ENCODE data around the gene LEAP2.

Gene LEAP2, protein sequence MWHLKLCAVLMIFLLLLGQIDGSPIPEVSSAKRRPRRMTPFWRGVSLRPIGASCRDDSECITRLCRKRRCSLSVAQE

DNA sequence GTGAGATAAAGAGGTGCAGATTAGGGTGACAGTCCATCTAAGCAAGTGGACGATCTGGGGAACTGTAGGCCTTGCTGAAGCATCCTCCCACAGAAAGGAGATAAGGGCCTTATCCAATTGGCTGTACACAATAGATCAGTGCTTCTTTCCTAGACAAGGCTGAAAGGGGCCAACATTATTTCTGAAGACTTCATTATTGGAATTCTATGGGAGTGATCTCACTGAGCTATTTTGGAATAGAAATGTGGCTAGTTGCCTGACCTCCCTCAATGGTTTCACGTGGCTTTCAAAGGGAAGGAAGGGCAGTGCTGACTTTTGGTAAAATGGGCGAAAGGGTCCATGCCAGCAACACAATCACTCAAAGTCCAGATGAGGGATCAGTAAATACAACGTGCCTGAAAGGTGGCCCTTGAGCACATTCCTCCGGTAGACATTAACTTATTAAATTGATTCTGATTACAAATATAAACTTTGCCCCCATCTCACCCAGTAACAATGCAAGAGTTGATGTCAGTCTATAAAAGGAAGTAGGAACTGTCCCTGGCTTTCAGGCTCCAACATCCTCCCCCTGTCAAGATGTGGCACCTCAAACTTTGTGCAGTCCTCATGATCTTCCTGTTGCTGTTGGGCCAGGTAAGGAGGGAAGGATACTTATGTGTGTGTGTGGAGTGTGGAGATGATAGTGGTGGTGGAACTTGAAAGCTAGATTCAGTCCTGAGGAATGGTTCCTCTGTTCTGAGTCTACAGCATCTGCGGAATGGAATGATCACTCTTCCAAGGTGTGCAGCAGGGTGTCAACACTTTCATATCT lies at the start of gene LEAP2:
Gene LEAP2 (plus strand): TSS at position 550 of the 811 bp plus-strand sequence. CDS start 27 bp downstream, at position 577.
- no peak for DNase-seq

DNA sequence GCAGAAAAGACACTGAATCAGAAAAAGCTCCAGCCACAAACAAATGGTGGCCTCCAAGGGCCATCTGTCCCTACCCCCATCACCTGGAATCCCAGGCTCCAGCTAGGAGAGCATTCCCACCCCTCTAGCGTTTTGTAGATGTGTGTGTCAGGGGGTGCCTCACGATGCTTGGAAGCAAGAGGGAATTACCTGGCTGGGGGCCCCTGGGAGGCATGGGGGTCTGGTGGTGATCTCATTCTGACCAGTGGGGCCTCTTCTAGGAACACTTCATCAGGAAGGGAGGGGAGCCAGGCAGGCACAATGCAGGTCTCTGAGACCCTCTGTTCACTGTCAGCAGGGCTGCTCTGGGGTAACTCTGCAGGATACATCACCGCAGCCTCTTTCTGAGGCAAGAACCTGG lies 49.0 kb upstream of the LEAP2 start:
- DNase-seq = no peak

DNA sequence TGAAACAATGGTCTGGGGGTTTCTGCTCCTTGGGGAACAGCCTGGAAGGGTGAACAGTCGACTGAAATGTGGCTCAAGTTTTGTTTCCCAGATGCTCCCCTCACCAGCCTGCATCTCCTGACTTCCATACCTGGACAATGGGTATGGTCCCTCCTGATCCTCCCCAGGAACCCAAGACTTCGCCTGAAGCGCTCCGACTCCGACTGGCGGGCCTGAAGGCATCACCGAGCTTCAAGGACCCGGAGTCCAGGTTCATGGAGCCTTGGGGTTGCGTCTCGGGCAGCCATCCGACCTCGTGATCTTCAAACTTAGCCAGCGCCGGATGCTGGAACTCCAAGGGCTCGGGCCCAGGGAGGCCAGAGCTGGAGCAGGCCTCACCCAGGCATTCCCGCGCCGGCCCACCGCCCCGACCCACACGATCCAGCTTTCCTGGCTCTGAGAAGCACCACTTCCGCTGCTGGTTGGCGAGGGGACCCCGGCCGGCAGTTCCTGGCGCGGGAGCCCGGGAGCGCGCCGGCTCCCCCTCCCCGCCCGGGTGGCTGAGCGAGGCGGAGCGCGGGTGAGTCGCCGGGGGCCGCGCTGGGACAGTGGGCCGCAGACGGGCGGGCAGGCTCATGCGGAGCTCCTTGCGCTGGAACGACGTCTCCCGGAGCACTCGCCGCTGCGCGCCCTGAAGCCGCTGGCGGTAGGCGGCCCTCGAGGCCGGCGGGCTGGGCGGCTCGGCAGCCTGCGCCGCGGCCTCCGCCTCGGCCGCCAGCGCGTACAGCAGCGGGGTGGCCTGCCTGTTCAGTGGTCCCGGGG lies 48.2 kb upstream of the LEAP2 start:
- no peak for DNase-seq

DNA sequence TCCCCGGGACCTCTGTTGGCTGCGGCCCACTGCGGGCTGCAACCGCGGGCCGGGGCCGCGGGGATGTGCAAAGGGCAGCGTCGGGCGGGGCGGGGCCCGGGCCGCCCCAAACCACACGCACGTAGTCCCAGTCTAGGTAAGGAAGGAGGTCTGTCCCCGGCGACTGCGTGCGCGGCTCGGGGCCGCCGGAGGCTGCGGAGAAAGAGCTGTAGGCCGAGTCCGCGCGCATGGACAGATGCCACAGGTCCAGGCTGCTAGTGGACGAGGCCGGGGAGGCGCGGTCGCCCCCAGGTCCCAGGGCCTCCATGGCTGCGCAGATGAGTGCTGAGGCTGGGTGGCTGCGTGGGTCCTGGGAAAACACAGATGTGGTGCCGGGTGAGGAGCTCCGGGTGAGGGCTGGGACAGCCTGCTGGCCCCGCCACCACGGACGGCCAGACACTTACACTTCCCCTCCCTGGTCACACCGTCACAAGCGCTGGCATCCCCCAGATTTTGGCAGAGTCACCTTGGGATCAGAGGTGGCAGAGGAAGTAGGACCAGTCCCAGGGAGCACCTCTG lies 47.6 kb upstream of the LEAP2 start:
- no peak for DNase-seq

DNA sequence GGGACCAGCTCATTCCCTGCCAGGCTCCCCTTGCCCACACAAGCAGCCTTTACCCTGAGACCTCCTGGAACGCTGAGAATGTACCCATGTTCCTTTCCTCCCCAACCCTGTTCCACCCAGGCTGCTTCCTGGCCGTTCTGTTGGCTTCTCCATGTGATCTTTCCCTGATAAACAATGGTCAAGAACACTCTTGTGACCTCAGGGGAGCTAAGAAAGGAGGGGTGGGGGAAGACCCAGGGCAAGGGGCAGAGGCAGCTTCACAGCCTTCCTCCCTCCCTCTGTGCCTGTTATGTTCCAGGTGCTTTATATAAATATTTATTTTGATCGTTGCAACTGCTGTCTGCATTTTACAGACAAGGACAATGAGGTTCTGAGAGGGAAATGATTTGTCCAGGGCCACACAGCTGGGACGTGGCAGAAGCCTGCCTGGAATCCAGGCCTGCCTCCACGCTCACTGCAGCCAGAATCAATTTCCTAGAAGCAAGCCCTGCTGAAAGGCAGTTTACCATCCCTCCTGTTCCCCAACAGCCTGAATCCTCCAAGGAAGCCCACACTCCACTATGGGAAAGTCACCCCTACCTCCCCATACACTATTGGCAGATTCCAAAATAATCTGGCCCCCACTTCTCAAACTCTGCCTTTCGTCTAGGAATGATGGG lies 46.9 kb upstream of the LEAP2 start:
- DNase-seq = no peak

DNA sequence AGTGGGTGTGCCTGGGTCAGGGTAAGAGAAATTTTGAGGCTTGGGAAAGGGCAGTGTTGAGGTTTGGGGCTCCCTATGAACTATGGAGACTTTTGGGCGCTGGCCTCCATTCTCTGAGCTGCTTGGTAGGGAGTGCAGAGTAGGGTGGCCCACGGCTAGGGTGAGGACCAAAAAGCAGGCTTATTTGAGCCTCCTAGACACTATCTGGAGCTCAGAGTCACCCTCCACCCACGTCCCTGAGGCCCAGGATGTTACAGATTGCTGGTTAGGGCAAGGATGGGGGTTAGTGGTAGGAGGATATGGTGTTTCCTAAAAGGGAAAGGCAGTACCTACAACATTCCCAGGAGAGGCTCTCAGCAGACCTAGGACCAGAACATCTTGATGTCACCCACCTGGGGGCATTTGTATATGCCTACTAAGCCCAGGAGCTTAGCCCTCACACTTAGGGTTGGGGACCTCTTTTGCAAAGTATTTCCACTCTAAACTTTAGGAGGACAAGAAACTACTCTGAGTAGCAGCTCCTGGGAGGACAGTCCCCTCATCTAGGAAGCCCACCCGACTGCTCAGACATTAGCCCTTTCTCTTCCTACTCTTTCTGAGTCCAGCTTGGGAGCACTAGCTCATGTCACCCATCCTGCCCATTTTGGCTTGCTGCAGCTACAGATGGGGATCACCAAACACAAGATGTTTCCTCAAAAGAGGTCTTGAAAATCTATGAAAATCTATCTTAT lies 45.4 kb upstream of the LEAP2 start:
- no peak for DNase-seq

DNA sequence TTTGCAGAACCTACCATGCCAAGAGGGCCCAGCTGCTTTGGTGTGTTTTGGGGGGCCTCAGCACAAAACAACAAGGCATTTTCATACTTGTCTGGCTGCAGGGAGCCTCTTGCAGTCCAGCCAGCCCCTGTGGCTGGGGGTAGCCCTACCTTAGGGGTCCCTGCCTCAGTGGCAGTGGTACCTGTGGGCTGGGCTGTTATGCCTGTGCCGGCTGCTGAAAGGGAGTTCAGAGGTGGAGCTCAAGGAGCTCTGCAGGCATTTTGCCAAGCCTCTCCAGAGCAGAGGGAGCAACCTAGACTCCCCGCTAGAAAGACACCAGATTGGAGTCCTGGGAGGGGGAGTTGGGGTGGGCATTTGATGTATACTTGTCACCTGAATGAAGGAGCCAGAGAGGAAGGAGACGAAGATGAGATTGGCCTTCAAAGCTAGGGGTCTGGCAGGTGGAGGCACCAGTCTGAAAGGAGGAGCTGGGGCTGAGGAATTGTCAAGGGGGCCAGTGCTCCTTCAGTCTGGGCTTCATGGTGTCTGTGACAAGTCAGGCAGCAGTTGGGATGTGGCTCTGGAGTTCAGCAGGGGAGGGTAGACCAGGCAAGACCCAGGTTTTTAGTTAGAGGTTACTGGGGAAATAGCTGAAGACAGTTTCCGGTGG lies 44.5 kb upstream of the LEAP2 start:
- no peak for DNase-seq

DNA sequence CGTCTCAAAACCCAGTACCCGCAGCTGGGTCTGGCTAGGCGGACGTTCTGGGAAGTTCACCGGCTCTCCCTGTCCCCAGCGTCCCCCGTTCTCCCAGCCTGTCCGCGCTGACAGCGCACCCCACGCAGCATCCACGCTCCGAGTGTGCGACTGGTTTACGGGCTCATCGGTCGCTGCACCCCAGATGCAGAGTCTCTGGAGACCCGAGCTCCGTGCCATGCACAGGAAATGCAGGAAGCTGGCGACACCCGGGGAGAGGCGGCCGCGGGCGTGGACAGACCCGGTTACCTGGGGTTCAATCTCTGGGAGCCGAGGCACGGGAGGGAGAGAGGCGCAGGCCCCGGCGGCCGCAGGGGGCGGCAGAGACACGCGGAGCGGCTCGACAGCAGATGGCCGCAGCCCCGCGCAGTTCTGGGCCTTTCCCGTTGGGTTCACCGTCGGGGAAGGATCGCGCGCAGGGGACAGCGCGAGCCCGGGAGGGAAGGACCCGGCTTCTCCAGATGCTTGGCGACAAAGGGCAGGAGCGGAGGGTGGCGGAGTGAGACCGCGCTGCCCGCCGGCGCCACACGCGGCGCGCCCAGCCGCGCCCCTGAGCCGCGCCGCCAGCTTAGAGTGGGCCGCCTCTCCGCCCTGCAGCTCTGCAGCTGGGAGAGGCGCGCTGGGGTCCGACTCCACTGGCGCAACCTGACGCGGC lies 43.6 kb upstream of the LEAP2 start:
- peak; percentile 85 for DNase-seq

DNA sequence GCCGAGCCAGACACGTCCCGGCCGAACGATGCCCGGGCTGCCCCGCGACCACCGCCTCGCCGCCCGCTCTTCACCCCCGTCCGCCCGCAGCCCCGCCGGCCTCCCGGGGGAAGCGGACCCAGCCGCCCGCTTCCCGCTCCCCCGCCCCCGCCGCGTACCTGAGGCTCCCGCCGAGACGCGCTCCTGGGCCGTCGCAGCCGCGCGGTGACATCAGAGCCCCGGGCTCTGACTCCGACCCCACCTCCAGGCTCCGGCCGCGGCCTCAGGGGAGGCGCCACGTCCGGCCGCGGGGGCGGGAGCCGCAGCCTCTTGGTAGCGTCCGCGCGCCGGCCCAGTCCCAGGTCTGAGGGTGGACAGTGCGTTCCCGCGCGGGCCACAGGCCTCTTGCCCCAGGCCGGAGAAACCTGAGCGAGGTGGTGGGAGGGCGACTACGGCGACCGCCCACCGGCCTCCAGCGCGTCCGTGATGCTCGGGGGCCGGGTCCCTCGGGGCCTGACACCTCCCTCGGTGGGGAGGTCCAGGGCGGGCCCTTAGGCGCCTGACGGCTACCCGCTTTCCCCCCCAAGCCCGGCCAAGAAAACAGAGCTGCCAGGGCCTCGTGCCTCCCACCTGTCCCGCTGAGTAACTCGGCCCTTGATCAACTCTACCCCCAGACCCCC lies 42.9 kb upstream of the LEAP2 start, which contains the start of gene SHROOM1:
Gene SHROOM1 (minus strand): TSS at position 212 of the 659 bp plus-strand sequence. CDS start 4,507 bp downstream, outside the sequence.
- peak; percentile 65 for DNase-seq

DNA sequence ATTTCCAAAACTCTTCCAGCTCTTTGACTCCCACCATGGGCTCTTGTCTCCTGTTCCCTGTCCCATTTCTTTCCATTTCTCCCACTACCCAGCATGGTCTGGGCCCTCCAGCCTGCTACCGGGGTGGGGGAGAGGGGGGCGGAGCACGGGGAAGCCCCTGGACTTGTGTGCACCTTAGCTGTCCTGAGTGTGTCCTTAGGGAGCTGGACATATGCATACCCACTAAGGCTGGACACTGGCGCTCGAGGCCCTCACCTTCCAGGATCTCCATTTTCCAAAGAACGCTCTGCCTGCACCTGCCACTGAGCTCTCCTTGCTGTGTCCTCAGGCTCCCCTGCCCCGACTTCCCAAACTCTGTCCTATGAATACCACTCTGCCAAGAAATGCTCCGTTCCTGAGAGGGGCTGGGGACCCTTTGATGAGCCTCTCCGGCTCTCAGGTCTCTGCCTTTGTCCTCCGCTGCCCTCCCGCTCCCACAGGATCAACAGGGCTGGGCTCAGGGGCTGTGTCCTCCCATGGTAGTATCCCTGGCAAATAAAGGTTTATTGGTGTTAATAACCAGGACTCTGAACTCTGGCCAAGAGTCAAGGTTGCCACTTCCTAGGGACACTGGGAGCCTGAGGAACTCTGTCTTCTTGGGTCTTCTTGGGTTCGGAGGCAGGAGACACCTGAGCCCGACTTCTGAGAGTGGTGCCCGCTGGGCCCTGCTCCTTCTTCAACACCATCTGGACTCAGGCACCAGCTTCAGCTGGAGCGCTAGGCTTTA lies 42.2 kb upstream of the LEAP2 start:
- DNase-seq = no peak

DNA sequence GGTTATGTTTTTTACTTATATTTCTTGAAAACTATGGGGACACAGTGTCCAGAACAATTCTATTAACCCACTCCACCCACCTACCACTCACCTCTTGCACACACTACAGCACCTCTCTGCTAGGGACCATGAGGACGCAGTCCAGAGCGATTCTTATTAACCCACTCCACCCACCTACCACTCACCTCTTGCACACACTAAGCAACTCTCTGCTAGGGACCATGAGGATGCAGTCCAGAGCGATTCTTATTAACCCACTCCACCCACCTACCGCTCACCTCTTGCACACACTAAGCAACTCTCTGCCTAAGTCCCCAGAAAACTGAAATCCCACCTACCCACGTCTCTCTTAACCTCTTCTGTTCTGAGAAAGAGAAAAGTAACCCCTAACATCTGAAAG lies 40.9 kb upstream of the LEAP2 start:
- no peak for DNase-seq

DNA sequence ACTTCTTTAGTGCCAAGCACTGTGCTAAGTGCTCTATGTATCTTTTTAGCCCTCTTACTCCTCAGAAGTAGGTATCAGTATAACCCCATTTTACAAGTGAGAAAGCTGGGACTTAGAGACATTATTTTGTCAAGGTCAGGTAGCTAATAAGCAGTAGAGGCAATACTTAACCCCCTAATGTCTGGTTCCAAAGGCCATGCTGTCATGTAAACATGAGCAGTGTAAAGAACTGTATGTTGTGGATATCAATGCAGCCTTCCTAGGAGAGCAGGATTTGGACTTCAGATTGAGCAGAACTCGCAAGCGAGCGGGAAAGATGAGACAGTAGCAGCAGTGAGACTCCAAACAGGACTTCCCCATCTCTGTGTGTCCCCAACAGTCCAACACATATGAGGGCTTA lies 39.4 kb upstream of the LEAP2 start:
- no peak for DNase-seq

DNA sequence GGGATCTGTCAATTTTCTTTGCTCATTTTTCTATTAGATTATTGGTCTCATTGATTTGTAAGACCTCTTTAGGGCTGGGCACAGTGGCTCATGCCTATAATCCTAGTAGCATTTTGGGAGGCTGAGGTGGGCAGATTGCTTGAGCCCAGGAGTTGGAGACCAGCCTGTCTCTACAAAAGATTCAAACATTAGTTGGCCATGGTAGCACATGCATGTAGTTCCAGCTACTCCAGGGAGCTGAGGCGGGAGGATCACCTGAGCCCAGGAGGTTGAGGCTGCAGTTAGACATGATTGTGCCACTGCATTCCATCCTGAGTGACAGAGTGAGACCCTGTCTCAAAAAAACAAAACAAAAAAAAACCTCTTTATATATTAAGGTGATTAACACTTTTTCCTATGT lies 36.6 kb upstream of the LEAP2 start:
- no peak for DNase-seq

DNA sequence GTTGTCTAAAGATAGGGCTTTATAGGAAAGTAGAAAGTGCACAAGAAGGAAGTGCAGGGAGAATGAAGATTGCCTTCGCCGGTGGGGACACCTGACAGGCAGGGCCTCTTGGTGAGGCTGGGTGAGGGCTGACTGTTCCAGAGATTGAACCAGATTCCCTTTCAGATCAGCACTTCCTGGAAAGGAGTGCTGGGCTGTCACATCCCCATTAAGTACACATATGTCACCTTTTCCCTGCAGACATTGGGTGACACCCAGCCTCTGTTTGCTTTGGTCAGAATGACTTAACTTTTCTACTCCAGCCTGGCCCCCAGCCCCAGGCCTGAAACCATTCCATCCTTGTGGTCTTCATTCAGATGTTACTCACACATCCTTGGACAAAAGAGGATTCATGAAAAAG lies 35.6 kb upstream of the LEAP2 start:
- no peak for DNase-seq

DNA sequence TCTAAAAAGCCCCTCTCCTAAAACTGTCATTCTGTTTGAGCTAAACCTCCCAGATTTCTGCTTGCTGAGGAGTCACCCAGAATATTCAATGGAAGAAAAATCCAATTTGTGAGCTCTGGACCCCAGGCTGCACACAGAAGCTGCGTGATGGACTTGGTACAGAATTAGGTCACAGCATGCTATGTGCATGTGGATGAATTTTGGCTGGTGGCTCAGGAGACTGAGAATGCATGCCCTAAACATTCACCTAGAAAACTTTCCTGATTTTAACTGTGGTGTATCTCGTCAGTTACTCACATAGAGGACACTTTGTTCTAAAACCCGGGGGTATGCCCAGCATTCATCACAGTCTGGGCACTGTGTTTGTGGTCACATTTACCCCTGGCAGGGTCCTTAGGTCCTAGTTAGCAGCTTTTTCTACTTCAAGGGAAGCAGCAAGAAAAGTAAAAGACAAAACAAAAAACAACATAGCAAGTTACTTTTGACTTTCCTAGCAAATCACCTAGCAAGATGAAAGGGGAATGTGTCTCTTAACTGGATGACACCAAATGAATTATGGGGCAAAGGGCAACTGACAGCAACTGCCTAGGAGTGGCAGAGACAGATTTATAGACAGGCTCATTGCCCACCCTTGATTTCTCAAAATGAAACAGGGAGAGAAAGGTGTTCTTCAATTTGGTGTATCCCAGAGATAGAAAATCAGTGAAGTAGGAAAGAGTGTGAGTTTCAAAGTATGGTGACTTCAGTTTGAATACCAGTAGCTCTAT lies 34.8 kb upstream of the LEAP2 start:
- DNase-seq = no peak

DNA sequence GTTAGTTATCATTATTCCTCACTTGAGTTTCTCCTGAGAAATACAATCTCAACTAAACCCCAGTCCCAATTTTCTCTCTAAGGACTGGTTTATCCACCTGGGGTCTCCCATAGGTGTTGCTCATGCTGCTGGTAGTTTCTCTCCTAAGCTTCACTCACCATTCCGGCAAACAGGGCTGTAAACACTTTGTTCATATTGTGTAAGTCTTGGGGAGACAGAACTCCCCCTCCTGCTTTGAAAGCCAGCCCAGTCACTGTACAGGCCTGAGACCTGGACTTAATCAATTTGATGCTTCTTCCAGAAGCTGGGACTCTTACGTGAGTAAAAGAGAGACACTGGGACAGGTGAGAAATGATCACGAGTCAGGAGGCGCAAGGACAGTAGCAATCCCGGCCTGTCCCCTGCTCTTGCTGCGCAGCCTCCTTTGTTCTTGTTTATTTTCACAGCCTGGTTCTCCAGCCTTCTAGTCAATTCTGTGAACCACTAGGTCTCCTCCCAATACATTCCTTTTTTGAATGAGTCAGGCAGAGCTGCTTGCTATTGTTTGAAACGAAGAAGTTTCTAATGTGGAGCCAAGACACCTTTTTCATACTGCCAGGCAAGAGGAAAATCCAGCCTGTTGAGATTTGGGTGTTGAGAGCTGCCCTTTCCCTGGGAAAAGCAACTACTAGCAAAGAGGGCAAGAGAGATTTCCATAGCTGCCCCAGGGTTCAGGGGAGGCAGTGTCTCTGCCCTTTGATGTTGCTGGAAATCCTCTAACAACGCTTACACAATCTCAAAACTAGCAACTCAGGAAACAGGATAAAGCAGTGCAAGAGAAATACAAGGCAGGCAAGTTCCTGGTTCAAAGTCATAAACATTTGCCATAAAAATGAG lies 33.8 kb upstream of the LEAP2 start:
- DNase-seq = no peak

DNA sequence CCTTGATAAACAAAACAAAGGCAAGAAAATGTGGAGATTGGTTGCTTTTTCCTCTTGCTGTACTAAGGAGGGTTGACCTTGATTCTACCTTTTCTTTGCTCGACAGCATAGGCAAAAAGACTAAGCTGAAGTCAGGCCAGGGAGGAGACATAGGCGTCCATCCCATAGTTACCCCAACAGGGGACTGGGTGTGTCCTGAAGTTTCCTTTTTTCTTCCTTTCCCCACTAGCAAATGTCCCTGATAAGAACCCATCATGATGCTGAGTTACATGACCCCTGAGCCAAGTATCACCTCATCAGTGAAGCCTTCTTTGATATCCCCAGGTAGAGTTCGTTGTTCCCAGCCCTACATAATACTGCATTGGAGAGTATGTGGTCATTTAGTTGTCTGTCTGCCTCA lies 33.2 kb upstream of the LEAP2 start:
- DNase-seq = no peak

DNA sequence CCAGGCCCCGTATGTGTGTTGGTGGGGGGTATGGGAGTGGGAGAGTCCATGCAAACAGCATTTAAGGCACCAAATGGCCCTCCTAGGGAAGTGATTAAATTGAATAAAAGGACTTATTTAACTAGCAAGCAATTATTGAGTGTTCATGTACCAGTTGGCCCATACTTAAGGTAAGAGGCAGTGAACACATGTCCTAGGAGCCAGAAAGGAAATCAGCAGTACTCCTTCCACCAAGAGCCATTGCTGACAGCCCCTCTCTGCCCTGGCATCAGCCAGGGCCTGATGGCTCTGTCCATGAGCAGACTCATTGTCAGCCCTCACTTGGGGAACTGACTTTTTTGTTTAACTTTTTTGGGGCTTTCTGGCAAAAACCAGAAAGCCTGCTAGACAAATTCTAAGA lies 32.6 kb upstream of the LEAP2 start:
- DNase-seq = no peak

All from RPMI8226 (cell line).